Neutrophil (primary cell): ENCODE measurements around the gene UBASH3B.
"Not testable (repeated sequence)": the region's sequence is repeated elsewhere in the genome, so short reads cannot be mapped to it uniquely, and the experiment has no call there.

Experiments
- H3K27ac ChIP-seq: fragments of 200-600 bp; sonication (generic); 2 replicates; pipeline ENCODE4 v1.5.1; 2016; ENCODE audit warnings: mild to moderate bottlenecking, moderate library complexity
- H3K27me3 ChIP-seq: fragments of 200-600 bp; sonication (generic); 2 replicates; pipeline ENCODE4 v1.6.0; 2016; ENCODE audit warnings: mild to moderate bottlenecking
- H3K36me3 ChIP-seq: fragments of 200-600 bp; sonication (generic); 2 replicates; pipeline ENCODE4 v1.5.1; 2017
- H3K4me1 ChIP-seq, 2 experiments: fragments of 200-600 bp in 1 of 2; sonication (generic) in 1 of 2; 1 replicate in 1 of 2; 2 replicates in 1 of 2; pipeline versions ENCODE4 v1.5.1 to v1.6.1; 2013 to 2016; ENCODE audit warnings: low read depth in 1 of 2, low read length in 1 of 2, mild to moderate bottlenecking in 1 of 2, moderate library complexity in 1 of 2; ENCODE audit not compliant: control insufficient read depth in 1 of 2, insufficient read depth in 1 of 2
- H3K4me3 ChIP-seq, 2 experiments: fragments of 200-600 bp in 1 of 2; sonication (generic) in 1 of 2; 1 replicate in 1 of 2; 2 replicates in 1 of 2; pipeline ENCODE4 v1.5.1; 2013 to 2016; ENCODE audit warnings: low read depth in 1 of 2, low read length in 1 of 2, mild to moderate bottlenecking in 1 of 2, moderate library complexity in 1 of 2
- H3K9me3 ChIP-seq: fragments of 200-600 bp; sonication (generic); 2 replicates; pipeline ENCODE4 v1.5.1; 2016
- TF ChIP-seq, protein P1 (sequence below): fragments of 200-600 bp; sonication (generic); IDR thresholded peaks from 2 replicates; pipeline ENCODE4 v1.5.1; 2016; ENCODE audit warnings: antibody characterized with exemption

The UBASH3B gene

GRCh38 chr11:122618927-122619326 lies 36.6 kb upstream of the UBASH3B start:
- TF ChIP-seq, protein P1, sequence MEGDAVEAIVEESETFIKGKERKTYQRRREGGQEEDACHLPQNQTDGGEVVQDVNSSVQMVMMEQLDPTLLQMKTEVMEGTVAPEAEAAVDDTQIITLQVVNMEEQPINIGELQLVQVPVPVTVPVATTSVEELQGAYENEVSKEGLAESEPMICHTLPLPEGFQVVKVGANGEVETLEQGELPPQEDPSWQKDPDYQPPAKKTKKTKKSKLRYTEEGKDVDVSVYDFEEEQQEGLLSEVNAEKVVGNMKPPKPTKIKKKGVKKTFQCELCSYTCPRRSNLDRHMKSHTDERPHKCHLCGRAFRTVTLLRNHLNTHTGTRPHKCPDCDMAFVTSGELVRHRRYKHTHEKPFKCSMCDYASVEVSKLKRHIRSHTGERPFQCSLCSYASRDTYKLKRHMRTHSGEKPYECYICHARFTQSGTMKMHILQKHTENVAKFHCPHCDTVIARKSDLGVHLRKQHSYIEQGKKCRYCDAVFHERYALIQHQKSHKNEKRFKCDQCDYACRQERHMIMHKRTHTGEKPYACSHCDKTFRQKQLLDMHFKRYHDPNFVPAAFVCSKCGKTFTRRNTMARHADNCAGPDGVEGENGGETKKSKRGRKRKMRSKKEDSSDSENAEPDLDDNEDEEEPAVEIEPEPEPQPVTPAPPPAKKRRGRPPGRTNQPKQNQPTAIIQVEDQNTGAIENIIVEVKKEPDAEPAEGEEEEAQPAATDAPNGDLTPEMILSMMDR, result no peak
- no peaks in the 10 kb centered on the region for H3K4me1 ChIP-seq
- H3K4me3 ChIP-seq, result no peak overlapping the region
- H3K9me3 ChIP-seq, result no peaks in the 10 kb centered on the region
- H3K27ac ChIP-seq, result no peak overlapping the region
- H3K36me3 ChIP-seq, result no peaks in the 10 kb centered on the region
- H3K27me3 ChIP-seq, result no peaks in the 10 kb centered on the region

GRCh38 chr11:122619757-122620156 lies 35.8 kb upstream of the UBASH3B start:
- Histone ChIP-seq H3K36me3 (no peaks in the 10 kb centered on the region), H3K27ac (no peak overlapping the region), H3K9me3 (no peaks in the 10 kb centered on the region), H3K27me3 (no peaks in the 10 kb centered on the region), H3K4me1 (no peaks in the 10 kb centered on the region), H3K4me3 (no peak overlapping the region)
- TF ChIP-seq, protein P1, result no peak

DNA sequence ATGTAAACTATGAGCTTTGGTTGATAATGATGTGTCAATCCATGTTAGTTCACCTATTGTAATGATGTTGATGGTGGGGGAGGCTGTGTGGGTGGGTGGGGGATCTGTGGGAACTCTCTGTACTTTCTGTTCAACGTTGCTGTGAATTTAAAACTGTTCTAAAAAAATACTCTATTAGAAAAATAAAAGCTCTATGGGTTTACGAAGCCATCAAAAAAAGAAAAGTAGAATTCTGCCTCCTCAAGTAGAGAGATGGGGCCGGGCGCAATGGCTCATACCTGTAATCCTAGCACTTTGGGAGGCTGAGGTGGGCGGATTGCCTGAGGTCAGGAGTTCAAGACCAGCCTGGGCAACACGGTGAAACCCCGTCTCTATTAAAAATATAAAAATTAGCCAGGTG lies 30.0 kb upstream of the UBASH3B start:
- not testable (repeated sequence) for H3K4me1 ChIP-seq, H3K4me3 ChIP-seq, H3K27ac ChIP-seq, H3K9me3 ChIP-seq, H3K36me3 ChIP-seq, H3K27me3 ChIP-seq

DNA sequence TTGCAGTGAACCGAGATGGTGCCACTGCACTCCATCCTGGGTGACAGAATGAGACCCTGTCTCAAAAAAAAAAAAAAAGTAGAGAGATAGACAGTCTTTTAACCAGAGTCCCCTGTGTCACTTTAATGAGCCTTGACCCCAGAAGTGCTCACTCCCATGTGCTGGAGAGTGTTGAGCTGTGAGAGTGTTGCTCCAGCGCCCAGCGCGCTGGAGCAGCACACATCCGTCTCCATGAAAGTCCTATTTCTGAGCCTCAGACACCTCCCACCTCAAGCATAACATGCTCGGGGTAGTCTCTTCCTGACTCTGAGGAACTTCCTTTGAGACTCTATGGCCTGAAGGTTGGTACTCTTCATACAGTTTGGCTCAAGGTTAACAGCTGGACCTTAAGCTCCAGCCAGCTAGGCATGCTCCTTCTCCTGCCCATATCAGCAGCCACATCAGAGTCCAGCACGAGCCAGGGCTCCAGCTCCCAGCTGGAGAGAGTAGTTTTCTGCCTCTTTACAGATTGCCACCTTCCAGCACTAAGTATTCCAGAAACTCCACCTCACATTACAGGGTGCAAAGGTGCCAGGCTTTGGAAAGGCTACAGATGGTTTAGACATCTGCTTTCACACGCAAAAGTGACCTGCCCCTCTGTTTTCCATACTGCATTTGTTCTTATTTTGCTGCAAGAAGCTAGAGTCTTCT lies 29.4 kb upstream of the UBASH3B start:
- Histone ChIP-seq H3K27ac (no peak overlapping the region), H3K36me3 (no peaks in the 10 kb centered on the region)

DNA sequence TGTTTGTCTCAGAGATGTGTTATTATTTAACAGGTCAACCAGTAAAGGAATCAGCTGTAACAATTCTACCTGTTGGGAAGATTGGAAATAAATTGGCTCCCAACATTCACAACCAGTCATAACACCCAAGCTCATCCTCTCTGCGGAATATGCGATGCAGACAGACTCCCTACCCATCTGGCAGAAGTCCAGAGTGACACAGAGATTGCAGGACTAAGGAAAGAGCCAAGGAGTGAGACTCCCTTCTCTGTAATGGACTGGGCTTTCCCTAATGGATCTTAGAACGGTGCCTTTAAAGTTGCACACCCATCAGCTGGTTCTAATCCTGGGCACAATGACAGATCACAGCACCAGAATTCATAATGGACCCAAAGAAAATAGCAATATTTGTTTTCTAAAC lies 27.8 kb upstream of the UBASH3B start:
- Histone ChIP-seq H3K27me3 (no peaks in the 10 kb centered on the region), H3K36me3 (no peaks in the 10 kb centered on the region), H3K4me3 (no peak overlapping the region), H3K27ac (no peak overlapping the region), H3K4me1 (no peaks in the 10 kb centered on the region), H3K9me3 (no peaks in the 10 kb centered on the region)
- TF ChIP-seq, protein P1, result no peak

More for the DNA sequence above, 29.4 kb upstream of the UBASH3B start:
- Histone ChIP-seq H3K27me3 (no peaks in the 10 kb centered on the region), H3K9me3 (no peaks in the 10 kb centered on the region), H3K4me1 (no peaks in the 10 kb centered on the region), H3K4me3 (no peak overlapping the region)
- TF ChIP-seq, protein P1, result no peak

- no peak overlapping the region for H3K27ac ChIP-seq
- no peaks in the 10 kb centered on the region for H3K36me3 ChIP-seq
- no peaks in the 10 kb centered on the region for H3K27me3 ChIP-seq
- no peaks in the 10 kb centered on the region for H3K9me3 ChIP-seq
- no peaks in the 10 kb centered on the region for H3K4me1 ChIP-seq
- TF ChIP-seq, protein P1, result peak; percentile 83
- H3K4me3 ChIP-seq, result no peak overlapping the region
Measured at GRCh38 chr11:122628810-122629555, 26.5 kb upstream of the UBASH3B start.
